Endothelial cell of umbilical vein (primary cell): ENCODE data around the gene ZSWIM6. TPM values are rescaled to one million over a fixed set of nuclear protein-coding genes. Genes with fewer than 3 reads are reported as not detected.

ENCODE experiments used
- BruUV-seq: library from RNA; stranded (reverse); fragments of 400-500 nt; replicated peaks from 2 replicates; lab custom pipeline; 2021; lab: Mats Ljungman, UMichigan
- CTCF ChIA-PET: fragments of 300-600, 350-600 bp; sonication (Branson Sonifier 250); formaldehyde crosslinking; loops from one replicate; lab custom pipeline; 2021; ENCODE audit warnings: antibody characterized with exemption, inconsistent platforms; lab: Charles Lee
- POLR2A ChIA-PET: fragments of 300-600, 350-600 bp; sonication (Branson Sonifier 250); formaldehyde crosslinking; loops from one replicate; lab custom pipeline; 2021; ENCODE audit warnings: antibody characterized with exemption, inconsistent platforms; lab: Charles Lee
- DNase-seq: peaks from one replicate; pipeline ENCODE4 v3.0.0-alpha.2; 2011; ENCODE audit warnings: low read depth, low spot score
- FAIRE-seq: peaks from 2 replicates; lab custom pipeline; 2011; peaks lifted over from hg19 to GRCh38; lab: Jason Lieb, UNC
- H2AFZ ChIP-seq: 2 replicates; pipeline ENCODE4 v1.6.0; 2012; ENCODE audit warnings: low read depth, low read length, control low read depth, inconsistent platforms
- H3K27ac ChIP-seq: 2 replicates; pipeline ENCODE4 v1.5.1; 2011; ENCODE audit warnings: low read depth, mild to moderate bottlenecking, control low read depth, low read length, moderate library complexity; ENCODE audit not compliant: insufficient read depth
- H3K27me3 ChIP-seq, 2 experiments: 2 replicates each; pipeline versions ENCODE4 v1.6.0 to v1.6.1; 2011; ENCODE audit warnings: low read length in 2 of 2, mixed read lengths in 1 of 2; ENCODE audit not compliant: control insufficient read depth in 2 of 2, insufficient read depth in 2 of 2
- H3K36me3 ChIP-seq, 2 experiments: 2 replicates in 1 of 2; 3 replicates in 1 of 2; pipeline ENCODE4 v1.5.1; 2011; ENCODE audit warnings: low read length in 2 of 2, mild to moderate bottlenecking in 1 of 2, moderate library complexity in 1 of 2; ENCODE audit not compliant: control insufficient read depth in 2 of 2, insufficient read depth in 2 of 2; ENCODE audit errors: extremely low read depth in 1 of 2
- H3K4me1 ChIP-seq: 3 replicates; pipeline ENCODE4 v1.5.1; 2011; ENCODE audit warnings: mild to moderate bottlenecking, low read length; ENCODE audit not compliant: control insufficient read depth, insufficient read depth; ENCODE audit errors: extremely low read depth
- H3K4me2 ChIP-seq: 2 replicates; pipeline ENCODE4 v1.6.1; 2011; ENCODE audit warnings: low read length, control low read depth, mixed read lengths; ENCODE audit not compliant: insufficient read depth
- H3K4me3 ChIP-seq, 3 experiments: fragments of 200-600 bp in 1 of 3; sonication (generic), shearing (Covaris generic) in 1 of 3; replicated peaks in 1 of 3; 2 replicates each; pipeline ENCODE4 v1.5.1; 2011 to 2016; ENCODE audit warnings: control low read depth in 3 of 3, low read length in 3 of 3, mild to moderate bottlenecking in 2 of 3, inconsistent platforms in 1 of 3, low read depth in 1 of 3, moderate library complexity in 1 of 3; ENCODE audit not compliant: insufficient read depth in 1 of 3
- H3K79me2 ChIP-seq: 2 replicates; pipeline ENCODE4 v1.6.0; 2012; ENCODE audit warnings: low read length, inconsistent platforms; ENCODE audit not compliant: control insufficient read depth, insufficient read depth
- H3K9ac ChIP-seq: replicated peaks from 2 replicates; pipeline ENCODE3; 2011; ENCODE audit warnings: low read length, control low read depth; ENCODE audit not compliant: insufficient read depth; ENCODE audit errors: extremely low read depth
- H3K9me1 ChIP-seq: replicated peaks from 3 replicates; pipeline ENCODE4 v1.6.0; 2011; ENCODE audit warnings: mild to moderate bottlenecking, low read length; ENCODE audit not compliant: control insufficient read depth, insufficient read depth; ENCODE audit errors: extremely low read depth
- H3K9me3 ChIP-seq: replicated peaks from 2 replicates; pipeline ENCODE4 v1.5.1; 2012; ENCODE audit warnings: low read length, inconsistent platforms; ENCODE audit not compliant: control insufficient read depth, insufficient read depth
- H4K20me1 ChIP-seq: replicated peaks from 2 replicates; pipeline ENCODE3; 2011; ENCODE audit warnings: mild to moderate bottlenecking, low read length; ENCODE audit not compliant: control insufficient read depth, insufficient read depth; ENCODE audit errors: extremely low read depth
- CTCF ChIP-seq, 2 donors: IDR thresholded peaks; 1 replicate in 1 of 2; 2 replicates in 1 of 2; pipeline ENCODE4 v1.5.1; 2011; ENCODE audit warnings: low read length in 2 of 2, mild to moderate bottlenecking in 2 of 2, moderate library complexity in 2 of 2, control low read depth in 1 of 2, inconsistent platforms in 1 of 2, low read depth in 1 of 2; ENCODE audit not compliant: insufficient read depth in 1 of 2; ENCODE audit errors: extremely low read depth in 1 of 2
- EZH2 ChIP-seq: IDR thresholded peaks from 2 replicates; pipeline ENCODE4 v1.6.1; 2012; ENCODE audit warnings: borderline replicate concordance, low read depth, mild to moderate bottlenecking, moderate library complexity, low read length, inconsistent platforms; ENCODE audit not compliant: severe bottlenecking
- GATA2 ChIP-seq: IDR thresholded peaks from 2 replicates; pipeline ENCODE4 v1.7.0; 2011; ENCODE audit warnings: low read depth, mild to moderate bottlenecking, moderate library complexity, mixed read lengths, low read length; ENCODE audit not compliant: insufficient read length, insufficient read depth
- JUN ChIP-seq: IDR thresholded peaks from 2 replicates; pipeline ENCODE4 v1.6.1; 2011; ENCODE audit warnings: borderline replicate concordance, low read depth; ENCODE audit not compliant: insufficient read length, insufficient read depth
- MYC ChIP-seq: IDR thresholded peaks from one replicate; pipeline ENCODE4 v1.6.1; 2011; ENCODE audit warnings: mild to moderate bottlenecking, low read depth, low read length
- POLR2AphosphoS5 ChIP-seq: IDR thresholded peaks from 2 replicates; pipeline ENCODE4 v1.6.1; 2012; ENCODE audit warnings: low read depth, mild to moderate bottlenecking, control low read depth, low read length, moderate library complexity; ENCODE audit not compliant: insufficient read depth
- dilution Hi-C: fragments of 300-500 bp; cut with MboI; formaldehyde crosslinking; loops from one replicate; pipeline ENCODE4 v1.15.0; 2019; ENCODE audit warnings: low sequenced_read_pairs; ENCODE audit not compliant: extremely low pct_ligation_motif_present
- intact Hi-C: fragments of 100-400 bp; cut with micrococcal nuclease; formaldehyde crosslinking; loops from one replicate; pipeline ENCODE4 v1.10.0; 2022
- polyA plus RNA-seq, 4 experiments: library from polyadenylated mRNA; depleted of rRNA in 3 of 4; stranded (reverse) in 3 of 4; unstranded in 1 of 4; fragments of >200 nt; gene quantifications; 2 replicates each; pipeline versions ENCODE4 v1.2.1 to v1.2.3, GENCODE V29; 2011 to 2012; ENCODE audit warnings: missing spikeins in 1 of 4
- total RNA-seq: library from RNA; stranded (reverse); gene quantifications from 2 replicates; pipeline ENCODE4 v1.2.3, GENCODE V29; 2021

Gene ZSWIM6
- total and polyA plus RNA-seq, 2 donors (not counting 3 experiments of a cell fraction or from before 2014, with no cell fraction given): 14.9 to 25.3 TPM

GRCh38 chr5:61431923-61432620 is 100.0 kb downstream of the ZSWIM6 start:
- no peaks in the 10 kb centered on the region for H3K27me3 ChIP-seq
- peaks cover 89% of the 10 kb centered on the region for H3K79me2 ChIP-seq
- no peaks in the 10 kb centered on the region for H3K9me3 ChIP-seq
- intact Hi-C loops (no loop called here), dilution Hi-C loops (no loop called here)
- CTCF ChIA-PET: interaction anchor here (1.1 kb wide), 1 partner anchor 9 kb away, joined by 3 read pairs; no protein-coding TSS in a partner anchor
- H4K20me1 ChIP-seq: peaks cover 23% of the 10 kb centered on the region
- peaks cover 7% of the 10 kb centered on the region for H3K4me1 ChIP-seq
- TF ChIP-seq POLR2AphosphoS5 (no peak), JUN (no peak), GATA2 (no peak), CTCF (IDR thresholded peaks at IDR 0.05; ENCODE audit: extremely low read depth in 1 of 2, insufficient read depth in 1 of 2, low read depth in 1 of 2, low read length in 2 of 2) (no peak), MYC (no peak), EZH2 (no peak)
- no TSS peak for BruUV-seq
- no peak overlapping the region for H3K9ac ChIP-seq
- no peaks in the 10 kb centered on the region for H3K9me1 ChIP-seq
- FAIRE-seq (no peak), DNase-seq (no peak)
- no peak overlapping the region for H2AFZ ChIP-seq
- H3K27ac ChIP-seq: no peak overlapping the region
- POLR2A ChIA-PET: no interaction called here
- no peaks in the 10 kb centered on the region for H3K36me3 ChIP-seq
- H3K4me2 ChIP-seq: no peak overlapping the region
- no peak overlapping the region for H3K4me3 ChIP-seq
